Activated T-helper 1 cell treated with anti-CD3 and anti-CD28 coated beads, Interleukin-12 subunit alpha, Interleukin-12 subunit beta, Interleukin-2, Interleukin-4 antibody, amounts not matched to agents 30 ng/mL and 10 ng/mL and 1 ng/mL, durations not matched to agents 14 hours and 24 hours and 36 hours (primary cell): ENCODE measurements around the gene ALG9. TPM values are rescaled to one million over a fixed set of nuclear protein-coding genes. Genes with fewer than 3 reads are reported as not detected.
"Not testable (repeated sequence)": the region's sequence is repeated elsewhere in the genome, so short reads cannot be mapped to it uniquely, and the experiment has no call there.

Experiments used
- DNase-seq: peaks from one replicate; pipeline ENCODE4 v3.0.0; 2021; ENCODE audit warnings: low spot score
- H3K27ac Mint-ChIP-seq: one replicate; pipeline ENCODE4 v1.8.0; 2021; ENCODE audit warnings: mild to moderate bottlenecking, mixed read lengths
- H3K27me3 Mint-ChIP-seq: one replicate; pipeline ENCODE4 v1.8.0; 2022; ENCODE audit warnings: mild to moderate bottlenecking, moderate library complexity, mixed read lengths; ENCODE audit not compliant: insufficient read depth
- H3K36me3 Mint-ChIP-seq: one replicate; pipeline ENCODE4 v1.8.0; 2021; ENCODE audit warnings: low read depth, mixed read lengths
- H3K4me1 Mint-ChIP-seq: one replicate; pipeline ENCODE4 v1.8.0; 2021; ENCODE audit warnings: low read depth, mixed read lengths
- H3K4me3 Mint-ChIP-seq: one replicate; pipeline ENCODE4 v1.8.0; 2021; ENCODE audit warnings: mild to moderate bottlenecking, moderate library complexity, mixed read lengths
- H3K9me3 Mint-ChIP-seq: one replicate; pipeline ENCODE4 v1.8.0; 2021; ENCODE audit warnings: mixed read lengths
- intact Hi-C: fragments of 100-400 bp; cut with micrococcal nuclease; formaldehyde crosslinking; loops from one replicate; pipeline ENCODE4 v1.15.1; 2024
- total RNA-seq: library from RNA; stranded (reverse); gene quantifications from 2 replicates; pipeline ENCODE4 v1.2.3, GENCODE V29; 2022

ALG9 gene
- total RNA-seq, 1 donor from 2014 or later: 29.3 TPM

- Mint-ChIP-seq H3K9me3 (no peaks in the 10 kb centered on the region), H3K27me3 (no peaks in the 10 kb centered on the region), H3K27ac (no peak overlapping the region), H3K4me1 (no peaks in the 10 kb centered on the region), H3K4me3 (no peak overlapping the region), H3K36me3 (no peaks in the 10 kb centered on the region)
- DNase-seq: no peak
- intact Hi-C loops: loop anchor here (5.0 kb wide), 1 partner anchor 496 kb away; no protein-coding TSS in a partner anchor
Measured at GRCh38 chr11:111778047-111778558, 93.3 kb downstream of the ALG9 start.

- Mint-ChIP-seq H3K4me3 (no peak overlapping the region), H3K27me3 (no peaks in the 10 kb centered on the region), H3K36me3 (no peaks in the 10 kb centered on the region), H3K27ac (no peak overlapping the region), H3K4me1 (no peaks in the 10 kb centered on the region), H3K9me3 (no peaks in the 10 kb centered on the region)
- intact Hi-C loops: loop anchor here (1.0 to 5.0 kb wide), 7 partner anchors 11 to 495 kb away; partner anchors contain the start of gene PPP2R1B
- peak; percentile 8 for DNase-seq
Measured at GRCh38 chr11:111777094-111778046, 94.0 kb downstream of the ALG9 start.

GRCh38 chr11:111776398-111777093 is 94.8 kb downstream of the ALG9 start:
- intact Hi-C loops: loop anchor here (1.0 to 5.0 kb wide), 7 partner anchors 10 to 494 kb away; partner anchors contain the start of gene PPP2R1B
- no peak for DNase-seq
- Mint-ChIP-seq H3K4me1 (no peaks in the 10 kb centered on the region), H3K27me3 (no peaks in the 10 kb centered on the region), H3K4me3 (no peak overlapping the region), H3K36me3 (no peaks in the 10 kb centered on the region), H3K9me3 (no peaks in the 10 kb centered on the region), H3K27ac (no peak overlapping the region)

- intact Hi-C loops: loop anchor here (5.0 kb wide), 1 partner anchor 493 kb away; no protein-coding TSS in a partner anchor
- Mint-ChIP-seq H3K4me3 (no peak overlapping the region), H3K36me3 (no peaks in the 10 kb centered on the region), H3K9me3 (no peaks in the 10 kb centered on the region), H3K27me3 (no peaks in the 10 kb centered on the region), H3K4me1 (no peaks in the 10 kb centered on the region), H3K27ac (no peak overlapping the region)
- no peak for DNase-seq
Measured at GRCh38 chr11:111774955-111775710, 96.2 kb downstream of the ALG9 start.

- H3K27ac Mint-ChIP-seq: no peak overlapping the region
- H3K9me3 Mint-ChIP-seq: no peaks in the 10 kb centered on the region
- no peaks in the 10 kb centered on the region for H3K4me1 Mint-ChIP-seq
- no peaks in the 10 kb centered on the region for H3K36me3 Mint-ChIP-seq
- no peak for DNase-seq
- H3K27me3 Mint-ChIP-seq: no peaks in the 10 kb centered on the region
- intact Hi-C loops: no loop called here
- no peak overlapping the region for H3K4me3 Mint-ChIP-seq
Measured at GRCh38 chr11:111772535-111772934, 98.8 kb downstream of the ALG9 start.

GRCh38 chr11:111771205-111771604 is 100.2 kb downstream of the ALG9 start:
- H3K4me1 Mint-ChIP-seq, H3K27ac Mint-ChIP-seq, DNase-seq, H3K36me3 Mint-ChIP-seq, H3K9me3 Mint-ChIP-seq, intact Hi-C loops, H3K4me3 Mint-ChIP-seq, H3K27me3 Mint-ChIP-seq: not testable (repeated sequence)

GRCh38 chr11:111770581-111771134 is 100.7 kb downstream of the ALG9 start:
- H3K4me1 Mint-ChIP-seq: peaks cover 10% of the 10 kb centered on the region
- no peak overlapping the region for H3K27ac Mint-ChIP-seq
- H3K9me3 Mint-ChIP-seq: no peaks in the 10 kb centered on the region
- DNase-seq: no peak
- H3K36me3 Mint-ChIP-seq: no peaks in the 10 kb centered on the region
- intact Hi-C loops: no loop called here
- no peaks in the 10 kb centered on the region for H3K27me3 Mint-ChIP-seq
- H3K4me3 Mint-ChIP-seq: no peak overlapping the region

GRCh38 chr11:111766834-111767142 is 104.6 kb downstream of the ALG9 start:
- H3K27me3 Mint-ChIP-seq: no peaks in the 10 kb centered on the region
- no peak for DNase-seq
- H3K27ac Mint-ChIP-seq: peak overlapping the region; percentile 97
- intact Hi-C loops: loop anchor here (1.0 to 10.0 kb wide), 9 partner anchors 11 to 460 kb away; partner anchors contain the start of genes ALG9, DLAT, POU2AF1 and PTS
- H3K4me1 Mint-ChIP-seq: peaks cover 43% of the 10 kb centered on the region
- H3K36me3 Mint-ChIP-seq: peaks cover 24% of the 10 kb centered on the region
- H3K9me3 Mint-ChIP-seq: no peaks in the 10 kb centered on the region
- H3K4me3 Mint-ChIP-seq: peak overlapping the region; percentile 96

GRCh38 chr11:111765984-111766833 is 105.2 kb downstream of the ALG9 start, which contains the start of gene PPP2R1B:
TSS of gene PPP2R1B (minus strand) at chr11:111766389. CDS start at chr11:111766361, 28 bp downstream.
- DNase-seq: peak; percentile 60
- Mint-ChIP-seq H3K4me1 (peaks cover 43% of the 10 kb centered on the region), H3K9me3 (no peaks in the 10 kb centered on the region), H3K27me3 (no peaks in the 10 kb centered on the region), H3K4me3 (peak within 1 kb of the TSS; percentile 96), H3K27ac (peak within 1 kb of the TSS; percentile 97), H3K36me3 (peaks cover 27% of the 10 kb centered on the region)
- intact Hi-C loops: loop anchor here (1.0 to 10.0 kb wide), 9 partner anchors 11 to 461 kb away; partner anchors contain the start of genes ALG9, DLAT, POU2AF1 and PTS

GRCh38 chr11:111765320-111765983 is 105.9 kb downstream of the ALG9 start:
- Mint-ChIP-seq H3K27ac (peak overlapping the region; percentile 97), H3K4me3 (peak overlapping the region; percentile 96), H3K9me3 (no peaks in the 10 kb centered on the region), H3K4me1 (peaks cover 43% of the 10 kb centered on the region), H3K36me3 (peaks cover 34% of the 10 kb centered on the region), H3K27me3 (no peaks in the 10 kb centered on the region)
- intact Hi-C loops: loop anchor here (5.0 to 10.0 kb wide), 3 partner anchors 262 to 391 kb away; partner anchors contain the start of genes DLAT, POU2AF1, SDHD and TIMM8B
- no peak for DNase-seq

GRCh38 chr11:111764621-111765020 is 106.8 kb downstream of the ALG9 start:
- H3K4me3 Mint-ChIP-seq: peak overlapping the region; percentile 96
- H3K9me3 Mint-ChIP-seq: no peaks in the 10 kb centered on the region
- peaks cover 43% of the 10 kb centered on the region for H3K4me1 Mint-ChIP-seq
- H3K27ac Mint-ChIP-seq: no peak overlapping the region
- no peak for DNase-seq
- no peaks in the 10 kb centered on the region for H3K27me3 Mint-ChIP-seq
- intact Hi-C loops: loop anchor here (5.0 to 10.0 kb wide), 3 partner anchors 263 to 390 kb away; partner anchors contain the start of genes DLAT, POU2AF1, SDHD and TIMM8B
- peaks cover 39% of the 10 kb centered on the region for H3K36me3 Mint-ChIP-seq
